Ovary (tissue), 3 donors: ENCODE data around the gene EFCAB5.

Experiments used
- CTCF ChIP-seq, 3 donors: fragments of 450-650 bp in 2 of 3; fragments of 200-600 bp in 1 of 3; IDR thresholded peaks; one replicate each; pipeline versions ENCODE4 v1.5.1 to v1.8.0; 2016 to 2022; ENCODE audit warnings: antibody characterized with exemption in 3 of 3, mild to moderate bottlenecking in 1 of 3
- EP300 ChIP-seq: sonication (generic); formaldehyde crosslinking; IDR thresholded peaks from one replicate; pipeline ENCODE4 v1.6.1; 2017; ENCODE audit warnings: antibody characterized with exemption
- POLR2A ChIP-seq: fragments of 450-650 bp; IDR thresholded peaks from one replicate; pipeline ENCODE4 v1.6.1; 2017; ENCODE audit warnings: antibody characterized with exemption, mild to moderate bottlenecking, moderate library complexity
- donor health status: DM: no; HTN: no; CAD: no.

- TF ChIP-seq CTCF (IDR thresholded peaks at IDR 0.05), result no peak
- TF ChIP-seq POLR2A, result no peak
- TF ChIP-seq EP300, result no peak
These were observed 214.0 kb downstream of the EFCAB5 start for GRCh38 chr17:30155389-30155788.
